ENCODE results near the gene RANBP10.

RANBP10 gene

DNA sequence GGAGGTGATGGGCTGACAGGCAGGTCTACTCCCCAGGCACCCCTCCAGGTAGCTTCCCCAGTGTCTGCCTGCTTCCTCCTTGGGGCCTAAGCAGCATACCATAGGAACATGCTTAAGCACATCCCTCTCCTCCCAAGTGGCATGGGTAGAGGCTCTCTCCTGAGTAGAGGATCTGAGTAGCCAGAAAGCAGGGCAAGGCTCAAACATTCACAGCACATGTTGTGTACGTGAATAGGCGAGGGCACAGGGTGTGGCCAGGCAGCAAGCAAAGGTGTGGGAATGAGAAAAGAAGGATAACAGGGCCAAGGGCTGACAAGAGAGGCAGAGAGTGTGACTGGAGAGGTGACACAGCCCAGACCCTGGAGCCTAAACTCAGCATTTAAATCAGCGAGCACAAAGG lies 57.5 kb downstream of the RANBP10 start:
- H3K4me3 ChIP-seq (ENCODE audit: low read depth, low read length): no peak overlapping the region
- TF ChIP-seq, protein P1, sequence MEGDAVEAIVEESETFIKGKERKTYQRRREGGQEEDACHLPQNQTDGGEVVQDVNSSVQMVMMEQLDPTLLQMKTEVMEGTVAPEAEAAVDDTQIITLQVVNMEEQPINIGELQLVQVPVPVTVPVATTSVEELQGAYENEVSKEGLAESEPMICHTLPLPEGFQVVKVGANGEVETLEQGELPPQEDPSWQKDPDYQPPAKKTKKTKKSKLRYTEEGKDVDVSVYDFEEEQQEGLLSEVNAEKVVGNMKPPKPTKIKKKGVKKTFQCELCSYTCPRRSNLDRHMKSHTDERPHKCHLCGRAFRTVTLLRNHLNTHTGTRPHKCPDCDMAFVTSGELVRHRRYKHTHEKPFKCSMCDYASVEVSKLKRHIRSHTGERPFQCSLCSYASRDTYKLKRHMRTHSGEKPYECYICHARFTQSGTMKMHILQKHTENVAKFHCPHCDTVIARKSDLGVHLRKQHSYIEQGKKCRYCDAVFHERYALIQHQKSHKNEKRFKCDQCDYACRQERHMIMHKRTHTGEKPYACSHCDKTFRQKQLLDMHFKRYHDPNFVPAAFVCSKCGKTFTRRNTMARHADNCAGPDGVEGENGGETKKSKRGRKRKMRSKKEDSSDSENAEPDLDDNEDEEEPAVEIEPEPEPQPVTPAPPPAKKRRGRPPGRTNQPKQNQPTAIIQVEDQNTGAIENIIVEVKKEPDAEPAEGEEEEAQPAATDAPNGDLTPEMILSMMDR (IDR thresholded peaks at IDR 0.05; ENCODE audit: low read depth, low read length): no peak

DNA sequence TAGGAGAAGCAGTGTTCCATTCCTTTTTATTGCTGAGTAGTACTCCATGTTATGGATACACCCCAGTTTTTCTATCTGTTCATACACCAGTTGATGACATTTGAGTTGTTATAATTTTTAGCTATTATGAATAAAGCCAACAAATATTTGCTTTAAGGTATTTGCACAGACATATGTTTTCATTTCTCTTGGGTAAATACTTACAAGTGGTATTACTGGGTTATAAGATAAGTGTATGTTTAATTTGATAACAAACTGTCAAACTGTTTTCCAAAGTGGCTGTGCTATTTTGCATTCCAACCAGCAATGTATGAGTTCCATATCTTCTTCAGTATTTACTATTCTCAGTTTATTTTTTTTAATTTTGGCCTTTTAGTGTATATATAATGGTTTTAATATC lies 59.5 kb downstream of the RANBP10 start:
- TF ChIP-seq, protein P1 (IDR thresholded peaks at IDR 0.05; ENCODE audit: low read depth, low read length): no peak

DNA sequence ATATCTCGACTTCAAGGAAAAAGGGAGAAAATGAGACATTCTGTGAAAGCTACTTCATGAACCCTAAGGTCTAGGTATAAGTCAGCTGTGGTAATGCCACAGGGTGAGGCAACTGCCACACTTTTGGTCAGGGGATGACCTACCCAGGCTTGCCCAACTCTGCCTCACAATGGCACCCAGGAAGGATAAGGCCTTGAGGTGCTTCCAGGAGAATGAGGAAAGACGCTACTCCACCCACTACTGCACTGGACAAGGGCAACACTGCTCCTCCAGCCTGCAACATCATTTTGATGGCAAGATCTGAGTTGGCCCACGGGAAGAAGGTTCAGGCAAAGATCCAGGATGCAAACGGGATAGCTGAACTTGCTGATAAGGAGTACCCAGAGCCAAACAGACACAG lies 65.2 kb downstream of the RANBP10 start:
- TF ChIP-seq, protein P1 (IDR thresholded peaks at IDR 0.05; ENCODE audit: low read depth, low read length): no peak

More for the DNA sequence above, 59.5 kb downstream of the RANBP10 start:
- no peak overlapping the region for H3K4me3 ChIP-seq (ENCODE audit: low read depth, low read length)

DNA sequence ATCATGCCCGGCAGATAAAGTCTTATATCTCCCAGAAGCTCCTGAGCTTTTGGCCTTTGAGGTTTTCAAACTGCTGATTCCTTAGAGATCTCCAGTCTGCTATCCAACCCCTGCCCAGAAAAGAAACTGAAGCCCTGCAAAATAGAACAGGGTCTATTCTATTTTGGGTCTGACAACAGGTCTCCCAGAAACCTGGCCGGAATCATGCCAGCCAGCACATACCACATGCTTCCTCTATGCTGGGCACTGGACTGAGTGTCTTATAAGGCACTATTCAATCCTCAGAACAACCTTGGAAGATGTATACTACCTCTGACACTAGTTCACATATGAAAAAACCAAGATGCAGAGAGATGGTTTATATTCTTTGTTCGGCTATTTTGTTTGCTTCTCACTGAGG lies 66.0 kb downstream of the RANBP10 start:
- no peak overlapping the region for H3K4me3 ChIP-seq (ENCODE audit: low read depth, low read length)
- TF ChIP-seq, protein P1 (IDR thresholded peaks at IDR 0.05; ENCODE audit: low read depth, low read length): no peak

More for the DNA sequence above, 65.2 kb downstream of the RANBP10 start:
- no peak overlapping the region for H3K4me3 ChIP-seq (ENCODE audit: low read depth, low read length)

DNA sequence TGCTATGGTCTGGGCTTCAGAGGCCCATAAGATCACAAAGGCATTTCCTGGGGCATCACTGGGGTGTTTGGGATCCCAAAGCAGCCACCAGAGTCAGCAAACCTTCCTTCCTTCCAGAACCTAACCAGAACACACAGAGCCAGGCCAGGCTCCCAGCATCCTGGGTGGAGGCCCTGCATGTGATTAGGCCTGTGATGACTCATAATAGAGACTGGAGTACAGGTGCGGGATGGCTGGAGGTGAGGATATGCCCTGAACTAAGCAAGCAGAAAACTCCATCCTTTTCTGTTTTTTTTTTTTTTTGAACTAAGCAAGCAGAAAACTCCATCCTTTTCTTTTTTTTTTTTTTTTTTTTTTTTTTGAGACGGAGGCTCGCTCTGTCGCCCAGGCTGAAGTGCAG lies 69.5 kb downstream of the RANBP10 start:
- TF ChIP-seq, protein P1 (IDR thresholded peaks at IDR 0.05; ENCODE audit: low read depth, low read length): no peak
- H3K4me3 ChIP-seq (ENCODE audit: low read depth, low read length): no peak overlapping the region

DNA sequence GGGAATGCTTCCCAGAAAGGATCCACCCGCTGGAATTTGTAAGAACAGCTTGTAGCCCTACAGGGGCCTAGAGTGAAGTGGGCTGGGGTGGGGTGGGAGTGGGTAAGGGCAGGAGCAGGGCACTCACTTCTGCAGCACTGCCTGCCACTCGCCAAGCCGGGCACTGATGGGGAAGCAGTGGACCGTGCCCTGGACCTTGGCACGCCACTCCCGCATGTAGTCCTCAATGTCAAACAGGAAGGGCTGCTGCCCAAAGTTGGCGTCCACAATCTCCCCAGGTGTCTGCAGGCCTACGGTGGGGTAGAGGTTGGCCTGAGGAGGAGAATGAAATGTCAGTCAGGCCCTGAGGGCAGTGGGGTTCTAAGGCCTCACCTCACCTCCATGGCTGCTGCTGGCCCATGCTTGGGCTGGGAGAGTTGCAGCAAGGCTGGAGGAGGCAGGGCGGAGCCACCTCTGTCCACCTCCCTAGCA lies 71.6 kb downstream of the RANBP10 start:
- no peak overlapping the region for H3K4me3 ChIP-seq (ENCODE audit: low read depth, low read length)
- TF ChIP-seq, protein P1 (IDR thresholded peaks at IDR 0.05; ENCODE audit: low read depth, low read length): no peak

DNA sequence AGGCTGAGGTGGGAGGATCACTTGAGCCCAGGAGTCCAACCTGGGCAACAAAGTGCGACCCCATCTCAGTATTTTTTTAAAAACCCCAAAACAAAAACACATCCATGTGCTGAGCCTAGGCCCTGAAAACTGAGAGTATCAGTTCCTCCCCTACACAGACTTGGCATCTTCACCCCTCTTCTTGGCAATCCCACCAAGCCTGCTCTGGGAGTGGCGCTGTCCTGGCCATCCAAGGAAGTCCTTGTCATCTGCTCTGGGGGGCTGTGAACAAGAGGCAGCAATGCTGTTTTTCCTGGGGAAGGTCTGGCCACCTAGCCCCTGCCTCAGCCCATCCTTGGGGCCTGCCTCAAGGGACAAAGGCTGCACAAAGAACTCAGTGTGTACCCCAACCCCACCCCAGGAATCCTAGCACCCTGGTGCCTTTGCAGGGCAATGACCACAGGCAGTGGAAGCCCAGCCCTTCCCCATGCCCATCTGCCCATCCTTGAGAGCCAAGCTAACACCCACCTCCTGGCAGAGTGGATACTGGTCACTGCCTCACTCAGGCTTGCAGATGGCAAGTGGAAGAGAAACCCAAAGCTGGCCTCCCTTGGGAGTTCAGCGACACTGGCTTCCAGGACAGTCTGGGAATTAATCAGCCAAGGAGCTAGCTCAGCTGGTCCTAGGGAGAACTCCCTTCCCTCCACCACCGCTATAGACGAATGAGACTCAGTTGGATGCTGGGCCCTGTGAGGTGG lies 72.5 kb downstream of the RANBP10 start:
- TF ChIP-seq, protein P1 (IDR thresholded peaks at IDR 0.05; ENCODE audit: low read depth, low read length): no peak
- no peak overlapping the region for H3K4me3 ChIP-seq (ENCODE audit: low read depth, low read length)

Data from WI38 (cell line).